ENCODE data around the gene RXFP4.

DNA sequence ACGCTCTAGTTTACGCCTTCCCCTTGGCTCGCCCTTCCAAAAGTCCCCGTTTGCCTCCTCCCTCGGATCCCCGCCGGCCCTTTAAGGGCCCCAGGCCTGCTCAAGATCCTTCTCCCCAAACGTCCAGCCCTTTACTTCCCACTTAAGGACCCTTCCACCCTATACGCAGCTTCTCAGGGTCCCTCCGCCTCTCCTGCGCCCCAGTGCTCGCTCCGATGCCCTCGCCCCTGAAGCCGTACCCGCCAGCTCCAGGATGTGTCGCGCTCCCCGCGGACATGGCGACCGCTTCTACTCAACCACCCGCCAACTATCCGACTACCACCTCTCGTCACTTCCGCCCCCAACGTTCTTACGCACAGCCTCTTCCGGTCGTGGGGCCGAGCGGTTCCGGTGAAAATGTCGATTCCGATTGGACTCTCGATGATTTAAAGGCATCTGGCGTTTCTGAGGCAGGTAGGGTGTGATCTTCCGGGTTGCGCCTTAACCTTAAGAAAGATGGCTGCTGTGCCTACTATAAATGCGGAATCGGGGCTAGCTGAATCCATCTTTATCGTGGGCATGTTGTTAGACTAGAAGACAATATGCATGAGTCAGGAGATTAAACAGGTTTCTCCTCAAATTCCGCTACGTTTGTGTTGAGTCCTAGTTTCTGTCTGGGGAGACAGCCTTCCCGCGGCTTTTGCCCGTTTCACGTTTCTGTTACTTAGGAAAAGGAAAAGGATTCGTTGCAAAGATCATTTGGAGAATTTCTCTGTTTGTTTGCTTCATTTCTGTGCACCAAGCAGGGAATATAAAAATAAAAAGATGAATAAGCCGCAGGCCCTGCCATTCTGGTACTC, 7.1 kb upstream of the RXFP4 start, which contains the start of gene KHDC4:
- TF ChIP-seq, protein P1, sequence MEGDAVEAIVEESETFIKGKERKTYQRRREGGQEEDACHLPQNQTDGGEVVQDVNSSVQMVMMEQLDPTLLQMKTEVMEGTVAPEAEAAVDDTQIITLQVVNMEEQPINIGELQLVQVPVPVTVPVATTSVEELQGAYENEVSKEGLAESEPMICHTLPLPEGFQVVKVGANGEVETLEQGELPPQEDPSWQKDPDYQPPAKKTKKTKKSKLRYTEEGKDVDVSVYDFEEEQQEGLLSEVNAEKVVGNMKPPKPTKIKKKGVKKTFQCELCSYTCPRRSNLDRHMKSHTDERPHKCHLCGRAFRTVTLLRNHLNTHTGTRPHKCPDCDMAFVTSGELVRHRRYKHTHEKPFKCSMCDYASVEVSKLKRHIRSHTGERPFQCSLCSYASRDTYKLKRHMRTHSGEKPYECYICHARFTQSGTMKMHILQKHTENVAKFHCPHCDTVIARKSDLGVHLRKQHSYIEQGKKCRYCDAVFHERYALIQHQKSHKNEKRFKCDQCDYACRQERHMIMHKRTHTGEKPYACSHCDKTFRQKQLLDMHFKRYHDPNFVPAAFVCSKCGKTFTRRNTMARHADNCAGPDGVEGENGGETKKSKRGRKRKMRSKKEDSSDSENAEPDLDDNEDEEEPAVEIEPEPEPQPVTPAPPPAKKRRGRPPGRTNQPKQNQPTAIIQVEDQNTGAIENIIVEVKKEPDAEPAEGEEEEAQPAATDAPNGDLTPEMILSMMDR (IDR thresholded peaks at IDR 0.05; ENCODE audit: insufficient read depth, low read depth, low read length) = no peak
- no peak for TF ChIP-seq EZH2 (IDR thresholded peaks at IDR 0.05; ENCODE audit: insufficient read depth, low read length)

All from astrocyte (in vitro differentiated cells and primary cell).